Thymus (tissue), 11 donors: ENCODE measurements around the gene MLLT10. TPM values are rescaled to one million over a fixed set of nuclear protein-coding genes. Genes with fewer than 3 reads are reported as not detected.
"Not testable (repeated sequence)": the region's sequence is repeated elsewhere in the genome, so short reads cannot be mapped to it uniquely, and the experiment has no call there.

Source experiments
- DNase-seq, 9 donors: peaks; one replicate each; pipeline ENCODE4 v3.0.0-alpha.2; 2013; ENCODE audit warnings: low spot score in 9 of 9, low read depth in 6 of 9, missing footprints in 1 of 9
- H3K27ac ChIP-seq, 2 donors: one replicate each; pipeline ENCODE4 v1.5.1; 2013; ENCODE audit warnings: control low read depth in 1 of 2, low read depth in 1 of 2, low read length in 1 of 2, mild to moderate bottlenecking in 1 of 2, moderate library complexity in 1 of 2
- H3K27me3 ChIP-seq, 2 donors: one replicate each; pipeline ENCODE4 v1.5.1; 2013; ENCODE audit warnings: low read length in 1 of 2; ENCODE audit not compliant: control insufficient read depth in 2 of 2, insufficient read depth in 1 of 2
- H3K36me3 ChIP-seq, 2 donors: one replicate each; pipeline ENCODE4 v1.5.1; 2013; ENCODE audit warnings: low read length in 1 of 2, mild to moderate bottlenecking in 1 of 2, moderate library complexity in 1 of 2; ENCODE audit not compliant: control insufficient read depth in 2 of 2, insufficient read depth in 2 of 2
- H3K4me1 ChIP-seq, 2 donors: one replicate each; pipeline ENCODE4 v1.5.1; 2013; ENCODE audit warnings: low read length in 2 of 2; ENCODE audit not compliant: control insufficient read depth in 2 of 2, insufficient read depth in 2 of 2
- H3K4me3 ChIP-seq, 2 donors: one replicate each; pipeline ENCODE4 v1.5.1; 2013; ENCODE audit warnings: low read length in 2 of 2, control low read depth in 1 of 2, mild to moderate bottlenecking in 1 of 2
- H3K9me3 ChIP-seq, 2 donors: one replicate each; pipeline ENCODE4 v1.5.1; 2013; ENCODE audit warnings: low read length in 1 of 2, mild to moderate bottlenecking in 1 of 2; ENCODE audit not compliant: control insufficient read depth in 2 of 2, insufficient read depth in 1 of 2
- WGBS: extraction: QIAGEN DNeasy Blood & Tissue Kit; methylation state at CpG from one replicate; pipeline ENCODE4 v1.1.7; 2013; 5-methylcytosine and 5-hydroxymethylcytosine counted together
- polyA plus RNA-seq: library from polyadenylated mRNA; stranded (reverse); fragments of 200-250 nt; gene quantifications from one replicate; pipeline ENCODE4 v1.2.3, GENCODE V29; 2013
- total RNA-seq: library from RNA; stranded (reverse); fragments of 120-200 nt; gene quantifications from one replicate; pipeline ENCODE4 v1.2.4, GENCODE V29; 2013
- donor health status: healthy.

Gene MLLT10
- total and polyA plus RNA-seq, 2 donors: 23.0 to 27.9 TPM

- H3K9me3 ChIP-seq: no peaks in the 10 kb centered on the region
- DNase-seq: no peak
- peaks cover 4 to 16% of the 10 kb centered on the region in 2 donors for H3K4me1 ChIP-seq
- H3K4me3 ChIP-seq: no peak overlapping the region
- peaks cover 0 to 7% of the 10 kb centered on the region in 2 donors for H3K27me3 ChIP-seq
- no peaks in the 10 kb centered on the region for H3K36me3 ChIP-seq
- WGBS: 99% methylated on average over 1 of the region's 1 CpG
- H3K27ac ChIP-seq: no peak overlapping the region
These were observed 3.9 kb upstream of the MLLT10 start for GRCh38 chr10:21530168-21530567.

- Histone ChIP-seq H3K27ac (no peak overlapping the region), H3K4me1 (peaks cover 4 to 16% of the 10 kb centered on the region in 2 donors), H3K27me3 (peaks cover 0 to 7% of the 10 kb centered on the region in 2 donors), H3K9me3 (no peaks in the 10 kb centered on the region), H3K4me3 (no peak overlapping the region), H3K36me3 (no peaks in the 10 kb centered on the region)
- WGBS: 52% methylated on average over 1 of the region's 1 CpG
- no peak for DNase-seq
These were observed 3.4 kb upstream of the MLLT10 start for GRCh38 chr10:21530641-21531040.

DNA sequence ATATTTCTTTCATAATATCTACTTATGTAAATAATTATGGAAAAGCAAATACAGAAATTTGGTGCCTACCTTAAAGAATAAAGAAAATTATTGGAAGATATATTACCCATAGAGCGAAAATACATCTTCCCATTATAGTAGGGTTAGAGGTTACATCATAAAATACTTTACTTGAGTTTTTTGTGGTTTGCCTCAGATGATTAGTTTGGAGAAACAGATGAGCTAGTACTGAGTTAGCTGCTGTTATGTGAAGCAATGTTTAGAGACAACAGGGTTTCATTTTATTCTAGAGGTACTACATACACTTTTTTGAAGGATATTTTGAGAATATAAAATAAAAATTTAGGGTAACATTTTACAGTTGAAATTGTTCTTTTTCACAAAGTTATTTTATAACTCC lies 2.9 kb upstream of the MLLT10 start:
- H3K36me3 ChIP-seq: no peaks in the 10 kb centered on the region
- 82% methylated on average over 1 of the region's 1 CpG for whole genome bisulfite sequencing
- peak in 1 of 9 donors; percentile 23 for DNase-seq
- peaks cover 4 to 16% of the 10 kb centered on the region in 2 donors for H3K4me1 ChIP-seq
- H3K9me3 ChIP-seq: no peaks in the 10 kb centered on the region
- H3K27ac ChIP-seq: no peak overlapping the region
- no peak overlapping the region for H3K4me3 ChIP-seq
- H3K27me3 ChIP-seq: peaks cover 0 to 7% of the 10 kb centered on the region in 2 donors

DNA sequence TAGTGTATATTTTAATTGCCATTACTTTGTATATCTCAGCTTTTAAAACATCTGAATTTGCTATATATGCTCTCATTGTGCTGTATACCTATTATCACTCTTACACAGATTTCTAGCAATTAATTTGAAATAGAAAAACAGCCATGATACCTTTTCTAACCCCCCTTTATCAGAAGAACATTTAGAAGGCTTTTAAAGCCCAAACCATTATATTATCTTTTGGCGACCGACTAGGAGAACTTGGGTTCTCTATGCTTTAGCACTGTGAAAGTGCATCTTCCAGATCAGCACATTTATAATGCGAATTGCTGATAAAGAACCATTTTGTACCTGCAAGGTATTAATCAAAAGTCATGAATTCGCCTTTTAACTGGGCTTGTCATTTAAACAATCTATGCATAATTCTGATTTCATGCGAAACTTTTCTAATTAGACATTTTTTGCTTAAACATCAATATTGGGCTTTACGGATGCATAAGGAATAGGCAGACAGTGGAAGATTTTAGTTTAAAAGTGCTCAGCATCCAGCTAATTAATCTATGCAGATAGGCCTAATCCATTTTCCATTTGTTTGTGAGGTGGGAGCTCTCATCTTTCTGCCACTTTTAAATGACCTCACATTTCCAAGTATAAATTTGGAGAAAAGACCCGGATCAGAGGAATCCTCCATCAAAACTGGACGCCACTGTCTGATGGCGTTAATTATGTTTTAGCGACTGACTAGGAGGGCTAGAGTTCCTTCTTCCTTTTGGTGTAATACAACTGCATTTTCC lies 1.2 kb upstream of the MLLT10 start:
- 35% methylated on average over 10 of the region's 10 CpGs for WGBS
- Histone ChIP-seq H3K27ac (peak overlapping the region; percentile 95 to 98), H3K36me3 (peaks cover 6 to 7% of the 10 kb centered on the region in 2 donors)

GRCh38 chr10:21534280-21534586 lies 201 bp downstream of the MLLT10 start:
- H3K9me3 ChIP-seq: no peaks in the 10 kb centered on the region
- 0% methylated on average over 26 of the region's 26 CpGs for WGBS
- H3K27ac ChIP-seq: peak overlapping the region; percentile 85 to 98
- H3K4me3 ChIP-seq: peak overlapping the region; percentile 72 to 96
- DNase-seq: no peak
- peaks cover 0 to 11% of the 10 kb centered on the region in 2 donors for H3K4me1 ChIP-seq
- H3K36me3 ChIP-seq: peaks cover 6 to 18% of the 10 kb centered on the region in 2 donors
- no peaks in the 10 kb centered on the region for H3K27me3 ChIP-seq

More for the DNA sequence above, 1.2 kb upstream of the MLLT10 start:
- H3K4me3 ChIP-seq: peak overlapping the region; percentile 91 to 96
- H3K27me3 ChIP-seq: no peaks in the 10 kb centered on the region
- H3K9me3 ChIP-seq: no peaks in the 10 kb centered on the region
- DNase-seq: peak in 1 of 9 donors; percentile 27
- peaks cover 0 to 11% of the 10 kb centered on the region in 2 donors for H3K4me1 ChIP-seq

DNA sequence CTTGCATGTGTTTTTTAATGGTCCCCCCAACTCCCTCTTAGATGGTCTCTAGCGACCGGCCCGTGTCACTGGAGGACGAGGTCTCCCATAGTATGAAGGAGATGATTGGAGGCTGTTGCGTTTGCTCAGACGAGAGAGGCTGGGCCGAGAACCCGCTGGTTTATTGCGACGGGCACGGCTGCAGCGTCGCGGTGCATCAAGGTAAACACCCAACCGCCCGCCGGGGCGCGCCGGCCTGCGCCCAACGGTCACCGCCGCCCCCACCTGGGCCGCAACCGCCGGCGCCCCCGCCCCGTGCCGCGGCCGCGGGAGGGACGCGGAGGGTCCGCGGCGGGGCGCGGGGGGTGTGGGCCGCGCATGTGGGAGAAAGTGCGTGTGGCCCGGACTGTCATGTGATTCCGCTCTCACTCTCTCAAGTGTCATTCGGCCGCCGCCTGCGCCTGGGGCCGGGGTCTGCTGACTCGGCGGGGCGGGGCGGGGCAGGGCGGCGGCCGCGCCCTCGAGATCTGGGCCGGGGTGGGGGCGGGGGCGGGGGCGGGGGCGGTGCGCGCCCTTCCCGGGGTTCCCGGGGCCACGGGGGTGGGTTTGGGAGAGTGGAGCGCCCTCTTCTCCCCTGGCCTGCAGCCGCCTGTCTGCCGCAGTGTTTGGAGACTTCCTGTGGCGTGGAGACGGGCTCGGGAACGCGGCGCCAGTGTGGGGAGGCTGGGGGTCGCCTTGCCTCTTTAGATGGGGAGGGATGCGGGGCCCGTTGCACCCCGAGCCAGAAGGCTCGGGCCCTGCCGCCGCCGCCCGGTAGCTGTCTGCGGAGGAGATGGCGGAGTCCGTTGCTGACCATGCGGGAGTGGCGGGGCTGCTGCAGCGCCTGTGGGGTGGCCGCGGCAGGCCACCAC lies 817 bp downstream of the MLLT10 start:
- 3% methylated on average over 96 of the region's 96 CpGs for WGBS
- peak in 3 of 9 donors; percentile 45 to 66 (median 56) for DNase-seq
- peak overlapping the region; percentile 72 to 96 for H3K4me3 ChIP-seq

DNA sequence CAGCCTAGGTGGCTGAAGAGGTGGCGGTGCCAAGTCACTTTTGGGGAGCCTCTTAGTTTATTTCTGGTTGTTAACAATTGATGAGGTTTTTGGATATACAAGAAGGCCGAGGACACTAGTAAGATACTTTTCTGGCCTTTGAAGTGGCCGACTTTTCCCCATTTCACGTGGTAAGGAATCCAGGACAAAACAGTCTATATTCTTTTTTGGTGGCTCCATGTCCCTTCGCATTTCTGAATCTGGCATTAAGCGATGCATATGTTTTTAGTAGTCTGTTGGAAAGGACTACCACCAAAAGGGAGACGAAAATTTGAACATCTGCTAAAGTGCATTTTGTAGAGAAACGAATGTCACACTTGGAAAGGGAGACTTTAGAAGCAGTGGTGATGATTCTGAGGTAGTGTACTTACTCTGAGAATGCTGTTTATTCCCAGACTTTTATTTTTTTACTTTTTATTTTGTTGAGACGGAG lies 1.5 kb downstream of the MLLT10 start:
- Histone ChIP-seq H3K27ac (peak overlapping the region; percentile 53), H3K36me3 (peaks cover 6 to 31% of the 10 kb centered on the region in 2 donors), H3K27me3 (no peaks in the 10 kb centered on the region), H3K9me3 (no peaks in the 10 kb centered on the region), H3K4me1 (peaks cover 0 to 11% of the 10 kb centered on the region in 2 donors), H3K4me3 (peak overlapping the region; percentile 46 to 96)
- peak in 1 of 9 donors; percentile 26 for DNase-seq
- 63% methylated on average over 9 of the region's 9 CpGs for WGBS

More for the DNA sequence above, 817 bp downstream of the MLLT10 start:
- H3K27ac ChIP-seq: peak overlapping the region; percentile 85 to 98
- H3K4me1 ChIP-seq: peaks cover 0 to 11% of the 10 kb centered on the region in 2 donors
- H3K36me3 ChIP-seq: peaks cover 6 to 24% of the 10 kb centered on the region in 2 donors
- H3K27me3 ChIP-seq: no peaks in the 10 kb centered on the region
- H3K9me3 ChIP-seq: no peaks in the 10 kb centered on the region

DNA sequence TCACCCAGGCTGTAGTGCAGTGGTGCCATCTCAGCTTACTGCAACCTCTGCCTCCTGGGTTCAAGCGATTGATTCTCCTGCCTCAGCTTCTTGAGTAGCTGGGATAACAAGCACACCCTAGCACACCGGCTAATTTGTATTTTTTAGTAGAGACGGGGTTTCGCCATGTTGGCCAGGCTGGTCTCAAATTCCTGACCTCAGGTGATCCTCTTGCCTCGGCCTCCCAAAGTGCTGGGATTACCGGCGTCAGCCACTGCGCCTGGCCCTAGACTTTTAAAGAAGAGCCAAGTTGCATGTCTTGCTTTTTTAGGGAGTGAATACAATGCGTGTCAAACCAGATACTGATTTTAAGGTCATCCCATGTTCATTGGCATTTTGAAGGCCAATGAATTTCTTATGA lies 1.9 kb downstream of the MLLT10 start:
- 97% methylated on average over 9 of the region's 9 CpGs for WGBS
- H3K27me3 ChIP-seq, H3K4me3 ChIP-seq, DNase-seq, H3K9me3 ChIP-seq, H3K27ac ChIP-seq: not testable (repeated sequence)
- Histone ChIP-seq H3K4me1 (peaks cover 0 to 11% of the 10 kb centered on the region in 2 donors), H3K36me3 (peaks cover 9 to 35% of the 10 kb centered on the region in 2 donors)

DNA sequence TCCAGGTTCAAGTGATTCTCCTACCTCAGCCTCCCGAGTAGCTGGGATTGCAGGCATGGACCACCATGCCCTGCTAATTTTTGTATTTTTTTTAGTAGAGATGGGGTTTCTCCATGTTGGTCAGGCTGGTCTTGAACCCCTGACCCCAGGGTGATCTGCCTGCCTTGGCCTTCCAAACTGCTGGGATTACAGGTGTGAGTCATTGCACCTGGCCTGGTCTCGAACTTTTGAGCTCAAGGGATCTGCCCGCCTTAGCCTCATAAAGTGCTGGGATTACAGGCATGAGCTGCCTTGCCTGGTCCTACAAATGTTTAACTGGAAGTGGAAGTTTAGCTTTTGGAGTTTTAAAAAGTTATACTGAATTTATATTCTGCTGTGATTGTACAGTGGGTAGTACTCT lies 2.8 kb downstream of the MLLT10 start:
- peaks cover 0 to 11% of the 10 kb centered on the region in 2 donors for H3K4me1 ChIP-seq
- H3K9me3 ChIP-seq: no peaks in the 10 kb centered on the region
- H3K4me3 ChIP-seq: no peak overlapping the region
- 97% methylated on average over 3 of the region's 3 CpGs for WGBS
- H3K27me3 ChIP-seq: no peaks in the 10 kb centered on the region
- no peak for DNase-seq
- H3K36me3 ChIP-seq: peaks cover 18 to 43% of the 10 kb centered on the region in 2 donors
- no peak overlapping the region for H3K27ac ChIP-seq
